SK-N-SH (cell line): ENCODE measurements around the gene AGAP1. TPM values are rescaled to one million over a fixed set of nuclear protein-coding genes. Genes with fewer than 3 reads are reported as not detected.

ENCODE experiments used
- CTCF ChIA-PET: fragments of 300-600, 350-600 bp; formaldehyde crosslinking; extraction: SDS; loops from one replicate; lab custom pipeline; 2021; lab: Yijun Ruan, JAX
- POLR2A ChIA-PET: fragments of 350-600 bp; sonication (Branson Sonifier 250); formaldehyde crosslinking; extraction: SDS; loops from one replicate; lab custom pipeline; 2020; ENCODE audit warnings: antibody characterized with exemption, inconsistent platforms; lab: Yijun Ruan, JAX
- DNase-seq: peaks from one replicate; pipeline ENCODE4 v3.0.0; 2012
- H2AFZ ChIP-seq: fragments of 200-600 bp; sonication (generic); 2 replicates; pipeline ENCODE4 v1.8.1; 2016; ENCODE audit warnings: antibody characterized with exemption, mild to moderate bottlenecking, low read depth
- H3F3A ChIP-seq: fragments of 200-600 bp; sonication (generic); replicated peaks from 2 replicates; pipeline ENCODE3; 2016; ENCODE audit warnings: antibody characterized with exemption, mild to moderate bottlenecking; ENCODE audit not compliant: insufficient read depth
- H3K27ac ChIP-seq, 2 experiments: fragments of 200-500 bp in 1 of 2; fragments of 200-600 bp in 1 of 2; sonication (Bioruptor generic) in 1 of 2; sonication (generic), shearing (Covaris generic) in 1 of 2; 2 replicates each; pipeline versions ENCODE4 v1.5.1 to v1.6.1; 2014 to 2016; ENCODE audit warnings: low read depth in 2 of 2, inconsistent platforms in 1 of 2, low read length in 1 of 2, mild to moderate bottlenecking in 1 of 2, mixed read lengths in 1 of 2
- H3K27me3 ChIP-seq: fragments of 200-600 bp; sonication (generic), shearing (Covaris generic); 2 replicates; pipeline ENCODE4 v1.6.1; 2016; ENCODE audit warnings: mixed run types; ENCODE audit not compliant: insufficient read depth
- H3K36me3 ChIP-seq, 2 experiments: fragments of 200-500 bp in 1 of 2; fragments of 200-600 bp in 1 of 2; sonication (Bioruptor generic) in 1 of 2; sonication (generic) in 1 of 2; replicated peaks in 1 of 2; 2 replicates each; pipeline versions ENCODE3 to v1.5.1; 2014 to 2016; ENCODE audit warnings: low read length in 1 of 2, mild to moderate bottlenecking in 1 of 2; ENCODE audit not compliant: insufficient read depth in 2 of 2, control insufficient read depth in 1 of 2
- H3K4me1 ChIP-seq, 2 experiments: fragments of 200-500 bp in 1 of 2; fragments of 200-600 bp in 1 of 2; sonication (Bioruptor generic) in 1 of 2; sonication (generic), shearing (Covaris generic) in 1 of 2; 2 replicates each; pipeline versions ENCODE4 v1.5.1 to v1.6.1; 2014 to 2016; ENCODE audit warnings: low read depth in 1 of 2, low read length in 1 of 2, mixed run types in 1 of 2; ENCODE audit not compliant: insufficient read depth in 2 of 2, control insufficient read depth in 1 of 2
- H3K4me2 ChIP-seq: fragments of 200-600 bp; sonication (generic), shearing (Covaris generic); 2 replicates; pipeline ENCODE4 v1.6.1; 2017; ENCODE audit warnings: mixed run types
- H3K4me3 ChIP-seq, 2 experiments: fragments of 200-500 bp in 1 of 2; fragments of 200-600 bp in 1 of 2; sonication (Bioruptor generic) in 1 of 2; sonication (generic), shearing (Covaris generic) in 1 of 2; 2 replicates each; pipeline versions ENCODE4 v1.5.1 to v1.8.1; 2014 to 2016; ENCODE audit warnings: low read depth in 2 of 2, inconsistent platforms in 1 of 2, low read length in 1 of 2, mild to moderate bottlenecking in 1 of 2, mixed read lengths in 1 of 2, moderate library complexity in 1 of 2
- H3K79me2 ChIP-seq: fragments of 200-600 bp; sonication (generic); 2 replicates; pipeline ENCODE4 v1.8.1; 2017; ENCODE audit warnings: mild to moderate bottlenecking; ENCODE audit not compliant: insufficient read depth
- H3K9ac ChIP-seq: fragments of 200-600 bp; sonication (generic); 2 replicates; pipeline ENCODE4 v1.6.1; 2017; ENCODE audit warnings: mixed run types
- H3K9me2 ChIP-seq: fragments of 200-600 bp; sonication (generic); 2 replicates; pipeline ENCODE4 v1.6.1; 2017; ENCODE audit warnings: mixed run types
- H3K9me3 ChIP-seq: fragments of 200-600 bp; sonication (generic); 2 replicates; pipeline ENCODE4 v1.6.1; 2017; ENCODE audit warnings: mixed run types, mild to moderate bottlenecking, moderate library complexity
- H4K20me1 ChIP-seq: fragments of 200-600 bp; sonication (generic); 2 replicates; pipeline ENCODE4 v1.6.1; 2017; ENCODE audit warnings: mild to moderate bottlenecking, mixed run types; ENCODE audit not compliant: insufficient read depth
- FOXJ3 ChIP-seq: sonication (generic); formaldehyde crosslinking; IDR thresholded peaks from 2 replicates; pipeline ENCODE4 v1.5.1; 2020; ENCODE audit warnings: mild to moderate bottlenecking, missing genetic modification reagents
- GATA2 ChIP-seq: sonication (generic); formaldehyde crosslinking; IDR thresholded peaks from 2 replicates; pipeline ENCODE4 v1.5.0; 2020; ENCODE audit warnings: mild to moderate bottlenecking, missing genetic modification reagents
- NRF1 ChIP-seq: IDR thresholded peaks from 2 replicates; pipeline ENCODE4 v1.6.1; 2012; ENCODE audit warnings: low read depth, mild to moderate bottlenecking, low read length
- RAD21 ChIP-seq: IDR thresholded peaks from 2 replicates; pipeline ENCODE4 v1.6.1; 2012; ENCODE audit warnings: mild to moderate bottlenecking, low read length
- TCF12 ChIP-seq: IDR thresholded peaks from 2 replicates; pipeline ENCODE4 v1.4.0; 2012
- TEAD4 ChIP-seq: IDR thresholded peaks from 2 replicates; pipeline ENCODE4 v1.4.0; 2012; ENCODE audit warnings: mild to moderate bottlenecking, borderline replicate concordance; ENCODE audit not compliant: insufficient read depth
- WGBS: methylation state at CpG from one replicate; pipeline ENCODE4 v1.1.6; 2017; ENCODE audit warnings: low lambda C conversion rate; 5-methylcytosine and 5-hydroxymethylcytosine counted together
- polyA plus RNA-seq, 3 experiments: library from polyadenylated mRNA; depleted of rRNA; stranded (reverse); fragments of >200 nt; gene quantifications; 2 replicates each; pipeline ENCODE4 v1.2.3, GENCODE V29; 2012
- TF ChIP-seq, protein P1 (sequence below): IDR thresholded peaks from 2 replicates; pipeline ENCODE4; 2012

The AGAP1 gene
- polyA plus RNA-seq, 1 of the 3 experiments (the other 2 are of a cell fraction) = 8.8 TPM

DNA sequence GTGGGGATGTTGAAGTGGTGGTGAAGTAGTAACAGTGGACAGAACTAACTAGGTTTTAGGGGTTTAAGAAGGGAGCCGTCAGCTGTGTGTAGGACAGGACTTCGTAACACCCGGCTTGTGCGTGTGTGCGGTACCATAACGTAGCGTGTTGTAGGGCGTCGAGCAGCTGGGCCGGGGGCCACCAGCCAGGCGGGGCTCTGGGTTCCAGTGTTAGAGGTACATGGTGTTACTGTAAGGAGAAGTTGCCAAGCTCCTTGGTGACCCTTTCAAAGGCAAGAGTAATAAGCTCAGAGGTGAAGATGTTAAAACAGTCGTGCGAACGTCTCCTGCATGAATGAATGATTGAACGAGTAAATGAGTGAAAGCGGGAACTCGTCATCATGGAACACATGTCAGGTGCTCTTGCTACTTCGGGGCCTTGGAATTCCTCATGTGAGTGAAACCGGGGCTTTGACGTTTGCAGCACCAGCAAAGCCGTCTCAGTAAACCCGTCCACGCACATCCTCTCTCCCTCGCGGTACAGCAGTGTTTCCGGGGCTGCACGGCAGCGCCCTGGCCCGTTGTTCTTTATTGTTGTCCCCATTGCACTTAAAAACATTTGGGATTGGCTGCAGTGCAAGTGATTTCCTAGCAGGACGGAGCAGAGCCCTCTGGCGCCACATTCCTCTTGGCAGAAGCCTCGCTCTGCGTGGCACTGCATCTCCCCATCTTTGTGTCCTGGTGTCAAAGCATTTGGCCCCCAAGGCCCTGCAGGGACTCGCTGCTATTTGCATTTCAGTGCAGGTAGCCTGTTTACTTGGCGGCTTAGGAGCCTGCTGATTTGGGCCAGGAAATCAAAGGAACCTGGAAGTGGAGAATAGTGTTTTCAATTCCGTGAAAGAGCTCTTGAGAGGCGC lies 559.3 kb downstream of the AGAP1 start:
- no peaks in the 10 kb centered on the region for H3F3A ChIP-seq
- no peak for DNase-seq
- no peak overlapping the region for H3K4me3 ChIP-seq
- no peak for TF ChIP-seq TEAD4
- WGBS = 97% methylated on average over 26 of the region's 37 CpGs
- peaks cover 0 to 25% of the 10 kb centered on the region in 2 experiments; a peak in 2 of 4 replicates for H3K4me1 ChIP-seq
- H3K9me3 ChIP-seq = no peaks in the 10 kb centered on the region
- H4K20me1 ChIP-seq = no peaks in the 10 kb centered on the region
- POLR2A ChIA-PET = no interaction called here
- no peaks in the 10 kb centered on the region for H3K9me2 ChIP-seq
- H3K27ac ChIP-seq = no peak overlapping the region
- no peaks in the 10 kb centered on the region for H3K79me2 ChIP-seq
- CTCF ChIA-PET = interaction anchor here (1.3 to 1.5 kb wide), 3 partner anchors 12 to 287 kb away, joined by 3 to 6 read pairs (median 3); no protein-coding TSS in a partner anchor
- H3K27me3 ChIP-seq = no peaks in the 10 kb centered on the region
- peaks cover 0 to 9% of the 10 kb centered on the region in 2 experiments for H3K36me3 ChIP-seq
- H3K4me2 ChIP-seq = no peak overlapping the region
- no peak overlapping the region for H3K9ac ChIP-seq
- no peak overlapping the region for H2AFZ ChIP-seq

DNA sequence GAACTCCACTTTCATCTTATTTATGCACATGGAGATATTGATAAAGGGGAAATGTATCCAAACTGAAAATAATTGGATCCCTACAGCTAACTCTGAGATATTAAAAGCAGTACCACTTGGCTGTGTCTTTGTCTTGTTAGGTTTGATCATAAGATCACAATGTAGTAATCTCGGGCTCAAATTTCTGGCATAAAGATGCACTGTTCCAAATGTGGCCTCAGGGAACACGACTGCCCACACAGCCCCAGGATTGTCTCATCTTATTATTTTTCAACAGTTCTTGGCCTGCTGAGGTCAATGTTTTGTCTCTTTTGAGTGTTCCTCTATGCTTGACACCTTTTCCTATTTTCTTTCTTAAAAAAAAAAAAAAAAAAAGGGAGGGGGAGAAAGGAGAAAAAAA lies 560.3 kb downstream of the AGAP1 start:
- H3K27me3 ChIP-seq = no peaks in the 10 kb centered on the region
- POLR2A ChIA-PET = interaction anchor here (0.8 kb wide), 1 partner anchor 31 kb away, joined by 4 read pairs; no protein-coding TSS in a partner anchor
- H3K79me2 ChIP-seq = no peaks in the 10 kb centered on the region
- H3K4me2 ChIP-seq = no peak overlapping the region
- H3K9me2 ChIP-seq = no peaks in the 10 kb centered on the region
- H3K9ac ChIP-seq = no peak overlapping the region
- peaks cover 0 to 25% of the 10 kb centered on the region in 2 experiments; a peak in 2 of 4 replicates for H3K4me1 ChIP-seq
- WGBS = 61% methylated on average over 2 of the region's 2 CpGs
- CTCF ChIA-PET = interaction anchor here (0.9 to 1.5 kb wide), 3 partner anchors 11 to 124 kb away, joined by 3 read pairs; no protein-coding TSS in a partner anchor
- no peaks in the 10 kb centered on the region for H4K20me1 ChIP-seq
- H3K9me3 ChIP-seq = no peaks in the 10 kb centered on the region; the same call in 1 of the 2 replicates
- peaks cover 0 to 3% of the 10 kb centered on the region in 2 experiments for H3K36me3 ChIP-seq
- H2AFZ ChIP-seq = no peak overlapping the region
- H3K4me3 ChIP-seq = no peak overlapping the region
- H3F3A ChIP-seq = no peaks in the 10 kb centered on the region
- no peak for TF ChIP-seq GATA2 (CRISPR knock-in tag)
- TF ChIP-seq NRF1 = no peak
- TF ChIP-seq, protein P1, sequence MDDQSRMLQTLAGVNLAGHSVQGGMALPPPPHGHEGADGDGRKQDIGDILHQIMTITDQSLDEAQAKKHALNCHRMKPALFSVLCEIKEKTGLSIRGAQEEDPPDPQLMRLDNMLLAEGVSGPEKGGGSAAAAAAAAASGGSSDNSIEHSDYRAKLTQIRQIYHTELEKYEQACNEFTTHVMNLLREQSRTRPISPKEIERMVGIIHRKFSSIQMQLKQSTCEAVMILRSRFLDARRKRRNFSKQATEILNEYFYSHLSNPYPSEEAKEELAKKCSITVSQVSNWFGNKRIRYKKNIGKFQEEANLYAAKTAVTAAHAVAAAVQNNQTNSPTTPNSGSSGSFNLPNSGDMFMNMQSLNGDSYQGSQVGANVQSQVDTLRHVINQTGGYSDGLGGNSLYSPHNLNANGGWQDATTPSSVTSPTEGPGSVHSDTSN = no peak
- TF ChIP-seq RAD21 = no peak
- no peak for TF ChIP-seq TCF12
- TF ChIP-seq FOXJ3 (CRISPR knock-in tag) = no peak
- peak; percentile 53 for DNase-seq
- no peak overlapping the region for H3K27ac ChIP-seq
